ENCODE results near the gene BRD8. TPM values are rescaled to one million over a fixed set of nuclear protein-coding genes. Genes with fewer than 3 reads are reported as not detected.
"Not testable (repeated sequence)": the region's sequence is repeated elsewhere in the genome, so short reads cannot be mapped to it uniquely, and the experiment has no call there.

Gene BRD8
- total and polyA plus RNA-seq, 7 experiments from 2014 or later = 24.7 to 81.9 (median 34.7) TPM

GRCh38 chr5:138213161-138214029 is 35.0 kb upstream of the BRD8 start, which contains the start of gene CDC23:
CDC23 (minus strand) TSS chr5:138213323; CDS start chr5:138213312, 11 bp downstream.
- POLR2A ChIA-PET = interaction anchor here (0.6 to 2.1 kb wide), 10 partner anchors 12 to 277 kb away, joined by 3 to 7 read pairs (median 4); partner anchors contain the start of genes FAM53C and KIF20A

GRCh38 chr5:138212828-138213160 is 34.4 kb upstream of the BRD8 start:
- Mint-ChIP-seq H3K4me3 (peak overlapping the region; percentile 92 to 99 (median 98)), H3K36me3 (peaks cover 0 to 8% (median 5%) of the 10 kb centered on the region in 5 donors), H3K27ac (peak overlapping the region; percentile 95 to 98 (median 96)), H3K4me1 (peaks cover 17 to 37% (median 32%) of the 10 kb centered on the region in 7 donors), H3K27me3 (no peaks in the 10 kb centered on the region), H3K9me3 (no peaks in the 10 kb centered on the region)
- intact Hi-C loops (cut with micrococcal nuclease) = loop anchor here (1.0 to 10.0 kb wide), 13 partner anchors 34 to 458 kb away; partner anchors contain the start of genes BRD8 (in 2 of the 2), CDC25C (in 2 of the 2), HNRNPA0 (in 2 of the 2) and EGR1 (in 1 of the 2)
- Histone ChIP-seq H3K36me3 (ENCODE audit: control insufficient read depth in 2 of 3, insufficient read depth in 3 of 3, low read length in 3 of 3) (peaks cover 0 to 16% (median 0%) of the 10 kb centered on the region in 3 experiments), H3K4me1 (ENCODE audit: control insufficient read depth in 2 of 2, insufficient read depth in 2 of 2, low read length in 2 of 2) (peaks cover 0 to 8% of the 10 kb centered on the region in 2 donors), H3K9me3 (ENCODE audit: control insufficient read depth in 2 of 3, low read length in 3 of 3) (no peaks in the 10 kb centered on the region), H3K27me3 (ENCODE audit: control insufficient read depth in 2 of 2, insufficient read depth in 2 of 2, low read length in 2 of 2) (no peaks in the 10 kb centered on the region), H3K4me3 (ENCODE audit: low read length) (peak overlapping the region; percentile 97), H3K27ac (ENCODE audit: low read depth, low read length) (peak overlapping the region; percentile 91)
- ChIA-PET CTCF (interaction anchor here (0.8 to 1.0 kb wide), 2 partner anchors 119 to 139 kb away, joined by 3 read pairs; partner anchors contain the start of gene CDC25C), POLR2A (interaction anchor here (0.6 to 2.1 kb wide), 8 partner anchors 11 to 141 kb away, joined by 3 to 7 read pairs (median 4); partner anchors contain the start of genes FAM53C and KIF20A)
- peak in 1 of 9 donors; percentile 9 for DNase-seq
- peak; percentile 28 for ATAC-seq

More at GRCh38 chr5:138213161-138214029, 35.0 kb upstream of the BRD8 start, which contains the start of gene CDC23:
- ATAC-seq = peak; percentile 98
- H3K27ac Mint-ChIP-seq = peak within 1 kb of the TSS; percentile 95 to 98 (median 96)
- Histone ChIP-seq H3K9me3 (ENCODE audit: control insufficient read depth in 2 of 3, low read length in 3 of 3) (no peaks in the 10 kb centered on the region), H3K27me3 (ENCODE audit: control insufficient read depth in 2 of 2, insufficient read depth in 2 of 2, low read length in 2 of 2) (no peaks in the 10 kb centered on the region), H3K4me3 (ENCODE audit: low read length) (peak within 1 kb of the TSS; percentile 97), H3K4me1 (ENCODE audit: control insufficient read depth in 2 of 2, insufficient read depth in 2 of 2, low read length in 2 of 2) (peaks cover 0 to 8% of the 10 kb centered on the region in 2 donors), H3K27ac (ENCODE audit: low read depth, low read length) (peak within 1 kb of the TSS; percentile 91), H3K36me3 (ENCODE audit: control insufficient read depth in 2 of 3, insufficient read depth in 3 of 3, low read length in 3 of 3) (peaks cover 0 to 13% (median 0%) of the 10 kb centered on the region in 3 experiments)
- H3K9me3 Mint-ChIP-seq = no peaks in the 10 kb centered on the region
- CTCF ChIA-PET = interaction anchor here (0.8 to 1.0 kb wide), 2 partner anchors 118 to 139 kb away, joined by 3 read pairs; partner anchors contain the start of gene CDC25C
- H3K36me3 Mint-ChIP-seq = peaks cover 0 to 5% (median 1%) of the 10 kb centered on the region in 5 donors
- H3K4me3 Mint-ChIP-seq = peak within 1 kb of the TSS; percentile 92 to 99 (median 98)
- intact Hi-C loops (cut with micrococcal nuclease) = loop anchor here (1.0 to 10.0 kb wide), 13 partner anchors 35 to 459 kb away; partner anchors contain the start of genes BRD8 (in 2 of the 2), CDC25C (in 2 of the 2), HNRNPA0 (in 2 of the 2) and EGR1 (in 1 of the 2)
- H3K4me1 Mint-ChIP-seq = peaks cover 14 to 32% (median 27%) of the 10 kb centered on the region in 7 donors
- H3K27me3 Mint-ChIP-seq = no peaks in the 10 kb centered on the region
- peak; percentile 65 to 95 (median 92) for DNase-seq

DNA sequence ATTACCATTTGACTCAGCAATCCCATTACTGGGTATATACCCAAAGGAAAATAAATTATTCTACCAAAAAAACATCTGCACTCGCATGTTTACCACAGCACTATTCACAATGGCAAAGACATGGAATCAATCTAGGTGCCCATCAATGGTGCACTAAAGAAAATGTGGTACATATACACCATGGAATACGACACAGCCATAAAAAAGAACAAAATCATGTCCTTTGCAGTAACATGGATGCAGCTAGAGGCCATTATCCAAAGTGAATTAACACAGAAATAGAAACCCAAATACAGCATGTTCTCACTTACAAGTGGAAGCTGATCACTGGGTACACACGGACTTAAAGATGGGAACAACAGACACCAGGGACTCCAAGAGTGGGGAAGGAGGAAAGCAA is 32.6 kb upstream of the BRD8 start:
- Mint-ChIP-seq H3K27ac (peak overlapping the region in 2 of 9 donors; percentile 49 to 76), H3K27me3 (no peaks in the 10 kb centered on the region), H3K4me1 (peaks cover 17 to 37% (median 32%) of the 10 kb centered on the region in 7 donors), H3K4me3 (peak overlapping the region in 9 of 10 donors; percentile 29 to 92 (median 67)), H3K9me3 (no peaks in the 10 kb centered on the region), H3K36me3 (peaks cover 0 to 8% (median 5%) of the 10 kb centered on the region in 5 donors)
- ATAC-seq (no peak), DNase-seq (no peak)
- Histone ChIP-seq H3K4me1 (ENCODE audit: control insufficient read depth in 2 of 2, insufficient read depth in 2 of 2, low read length in 2 of 2) (peaks cover 0 to 8% of the 10 kb centered on the region in 2 donors), H3K27ac (ENCODE audit: low read depth, low read length) (no peak overlapping the region), H3K9me3 (ENCODE audit: control insufficient read depth in 2 of 3, low read length in 3 of 3) (no peaks in the 10 kb centered on the region), H3K27me3 (ENCODE audit: control insufficient read depth in 2 of 2, insufficient read depth in 2 of 2, low read length in 2 of 2) (no peaks in the 10 kb centered on the region), H3K36me3 (ENCODE audit: control insufficient read depth in 2 of 3, insufficient read depth in 3 of 3, low read length in 3 of 3) (peaks cover 0 to 20% (median 5%) of the 10 kb centered on the region in 3 experiments), H3K4me3 (ENCODE audit: low read length) (no peak overlapping the region)
- intact Hi-C loops (cut with micrococcal nuclease) = loop anchor here in 1 of 2 donors (10.0 kb wide), 1 partner anchor 456 kb away; the partner anchor contains the start of gene HNRNPA0
- ChIA-PET CTCF (no interaction called here), POLR2A (interaction anchor here (1.2 kb wide), 1 partner anchor 143 kb away, joined by 3 read pairs; no protein-coding TSS in a partner anchor)

- H3K9me3 Mint-ChIP-seq; H3K4me3 Mint-ChIP-seq; H3K27ac ChIP-seq (ENCODE audit: low read depth, low read length); H3K4me1 ChIP-seq (ENCODE audit: control insufficient read depth in 2 of 2, insufficient read depth in 2 of 2, low read length in 2 of 2); H3K27me3 Mint-ChIP-seq; ATAC-seq; intact Hi-C loops (cut with micrococcal nuclease); H3K9me3 ChIP-seq (ENCODE audit: control insufficient read depth in 2 of 3, low read length in 3 of 3); H3K4me3 ChIP-seq (ENCODE audit: low read length); H3K4me1 Mint-ChIP-seq; H3K27ac Mint-ChIP-seq; DNase-seq; CTCF ChIA-PET; POLR2A ChIA-PET; H3K27me3 ChIP-seq (ENCODE audit: control insufficient read depth in 2 of 2, insufficient read depth in 2 of 2, low read length in 2 of 2): not testable (repeated sequence)
- H3K36me3 ChIP-seq (ENCODE audit: control insufficient read depth in 2 of 3, insufficient read depth in 3 of 3, low read length in 3 of 3) = peaks cover 15 to 61% (median 23%) of the 10 kb centered on the region in 3 experiments
- H3K36me3 Mint-ChIP-seq = peaks cover 9 to 48% (median 13%) of the 10 kb centered on the region in 5 donors
Observed at GRCh38 chr5:138193859-138194258, 15.4 kb upstream of the BRD8 start.

DNA sequence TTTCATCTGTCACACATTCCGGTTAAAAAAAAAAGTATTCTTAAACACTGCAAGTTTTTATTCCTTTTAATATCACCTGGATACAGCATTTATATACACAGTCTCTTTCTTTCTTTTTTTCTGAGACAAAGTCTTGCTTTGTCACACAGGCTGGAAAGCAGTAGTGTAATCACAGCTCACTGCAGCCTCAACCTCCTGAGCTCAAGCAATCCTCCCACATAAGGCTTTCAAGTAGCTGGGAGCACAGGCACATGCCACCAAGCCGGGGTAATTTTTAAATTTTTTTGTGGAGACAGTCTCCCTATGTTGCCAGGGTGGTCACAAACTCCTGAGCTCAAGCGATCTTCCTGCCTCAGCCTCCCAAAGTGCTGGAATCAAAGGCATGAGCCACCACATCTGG is 14.4 kb upstream of the BRD8 start:
- ATAC-seq = no peak
- peaks cover 12 to 43% (median 13%) of the 10 kb centered on the region in 5 donors for H3K36me3 Mint-ChIP-seq
- H3K9me3 Mint-ChIP-seq = no peaks in the 10 kb centered on the region
- Histone ChIP-seq H3K27ac (ENCODE audit: low read depth, low read length) (no peak overlapping the region), H3K27me3 (ENCODE audit: control insufficient read depth in 2 of 2, insufficient read depth in 2 of 2, low read length in 2 of 2) (no peaks in the 10 kb centered on the region), H3K4me3 (ENCODE audit: low read length) (no peak overlapping the region), H3K4me1 (ENCODE audit: control insufficient read depth in 2 of 2, insufficient read depth in 2 of 2, low read length in 2 of 2) (no peaks in the 10 kb centered on the region), H3K9me3 (ENCODE audit: control insufficient read depth in 2 of 3, low read length in 3 of 3) (no peaks in the 10 kb centered on the region), H3K36me3 (ENCODE audit: control insufficient read depth in 2 of 3, insufficient read depth in 3 of 3, low read length in 3 of 3) (peaks cover 19 to 62% (median 25%) of the 10 kb centered on the region in 3 experiments)
- no peak overlapping the region for H3K27ac Mint-ChIP-seq
- ChIA-PET POLR2A (interaction anchor here (0.6 kb wide), 1 partner anchor 343 kb away, joined by 3 read pairs; no protein-coding TSS in a partner anchor), CTCF (no interaction called here)
- DNase-seq = no peak
- intact Hi-C loops (cut with micrococcal nuclease) = no loop called here
- no peaks in the 10 kb centered on the region for H3K27me3 Mint-ChIP-seq
- H3K4me3 Mint-ChIP-seq = no peak overlapping the region
- H3K4me1 Mint-ChIP-seq = no peaks in the 10 kb centered on the region

DNA sequence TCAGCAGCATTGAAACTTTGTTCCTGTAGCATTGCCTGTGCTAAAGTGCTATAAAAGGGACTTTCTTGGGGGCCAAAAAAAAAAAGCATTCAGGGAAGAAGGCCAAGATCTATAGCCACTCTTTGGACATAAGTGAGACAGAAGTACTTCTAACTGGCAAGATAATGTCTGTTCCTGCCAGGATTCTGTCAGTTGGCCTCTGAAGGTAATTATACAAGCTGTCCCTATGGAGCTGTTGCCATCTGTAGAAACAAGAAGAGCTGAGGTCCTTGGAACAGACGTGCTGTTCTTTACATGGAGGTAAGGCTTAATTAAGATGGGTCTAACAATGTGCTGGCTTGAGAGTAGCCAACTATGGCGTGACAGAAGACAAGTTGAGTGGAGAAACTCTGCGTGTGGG is 10.2 kb upstream of the BRD8 start:
- Histone ChIP-seq H3K4me3 (ENCODE audit: low read length) (no peak overlapping the region), H3K27ac (ENCODE audit: low read depth, low read length) (no peak overlapping the region), H3K9me3 (ENCODE audit: control insufficient read depth in 2 of 3, low read length in 3 of 3) (no peaks in the 10 kb centered on the region), H3K36me3 (ENCODE audit: control insufficient read depth in 2 of 3, insufficient read depth in 3 of 3, low read length in 3 of 3) (peaks cover 20 to 71% (median 24%) of the 10 kb centered on the region in 3 experiments), H3K27me3 (ENCODE audit: control insufficient read depth in 2 of 2, insufficient read depth in 2 of 2, low read length in 2 of 2) (no peaks in the 10 kb centered on the region), H3K4me1 (ENCODE audit: control insufficient read depth in 2 of 2, insufficient read depth in 2 of 2, low read length in 2 of 2) (no peaks in the 10 kb centered on the region)
- no peaks in the 10 kb centered on the region for H3K27me3 Mint-ChIP-seq
- DNase-seq (no peak), ATAC-seq (no peak)
- no peaks in the 10 kb centered on the region for H3K4me1 Mint-ChIP-seq
- intact Hi-C loops (cut with micrococcal nuclease) = no loop called here
- no peak overlapping the region for H3K4me3 Mint-ChIP-seq
- H3K36me3 Mint-ChIP-seq = peaks cover 5 to 35% (median 13%) of the 10 kb centered on the region in 5 donors
- no peaks in the 10 kb centered on the region for H3K9me3 Mint-ChIP-seq
- ChIA-PET CTCF (interaction anchor here (1.2 kb wide), 1 partner anchor 23 kb away, joined by 7 read pairs; no protein-coding TSS in a partner anchor), POLR2A (interaction anchor here (1.0 kb wide), 1 partner anchor 10 kb away, joined by 4 read pairs; no protein-coding TSS in a partner anchor)
- peak overlapping the region in 1 of 9 donors; percentile 28 for H3K27ac Mint-ChIP-seq
